RCC 7860 (cell line): Measurements from ENCODE around the gene RBFA.

Experiments used
- DNase-seq: peaks from one replicate; pipeline ENCODE4 v3.0.0-alpha.2; 2015; ENCODE audit warnings: low spot score
- FAIRE-seq: peaks from 2 replicates; lab custom pipeline; 2012; peaks lifted over from hg19 to GRCh38; lab: Jason Lieb, UNC

RBFA gene

GRCh38 chr18:80070825-80071224, 36.6 kb downstream of the RBFA start:
- FAIRE-seq: no peak
- no peak for DNase-seq

GRCh38 chr18:80074183-80074582, 39.9 kb downstream of the RBFA start:
- FAIRE-seq (no peak), DNase-seq (no peak)

- FAIRE-seq (no peak), DNase-seq (no peak)
Measured at GRCh38 chr18:80074697-80075096, 40.5 kb downstream of the RBFA start.

GRCh38 chr18:80075940-80076339, 41.7 kb downstream of the RBFA start:
- FAIRE-seq: no peak
- DNase-seq: no peak

- no peak for DNase-seq
Measured at GRCh38 chr18:80076379-80076778, 42.1 kb downstream of the RBFA start.

DNA sequence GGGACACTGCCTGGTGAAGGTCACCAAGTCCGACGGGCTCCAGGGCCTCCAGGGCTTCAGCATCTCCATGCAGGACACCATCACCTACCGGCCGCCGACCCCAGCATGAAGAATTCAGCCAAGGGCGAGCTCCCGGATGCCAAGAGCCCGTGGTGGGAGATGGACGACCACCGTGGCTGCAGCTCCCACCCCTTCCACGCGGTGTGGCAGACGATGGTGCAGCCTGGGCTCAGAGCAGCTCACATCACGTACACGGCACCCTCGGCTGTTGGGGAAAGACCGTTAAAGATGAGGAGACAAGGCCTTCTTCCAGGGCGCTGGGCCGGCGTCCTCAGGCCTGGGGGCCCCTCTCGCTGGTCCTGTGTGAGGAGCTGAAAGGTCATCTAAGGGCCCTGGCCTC, 43.6 kb downstream of the RBFA start:
- FAIRE-seq (no peak), DNase-seq (no peak)

More at GRCh38 chr18:80076379-80076778, 42.1 kb downstream of the RBFA start:
- FAIRE-seq: no peak
